Measurements from ENCODE around the gene IFT122.
"Not testable (repeated sequence)": the region's sequence is repeated elsewhere in the genome, so short reads cannot be mapped to it uniquely, and the experiment has no call there.

The IFT122 gene

GRCh38 chr3:129439817-129440617, at the start of gene IFT122, which contains the start of gene MBD4:
IFT122 (plus strand) TSS chr3:129440224; CDS start chr3:129440331, 107 bp downstream.
MBD4 (minus strand) TSS chr3:129439948; CDS start chr3:129439833, 115 bp downstream.
- no peak for TF ChIP-seq CTCF (IDR thresholded peaks at IDR 0.05; ENCODE audit: insufficient read depth, low read depth, low read length, missing control alignments)
- H3K4me3 ChIP-seq (ENCODE audit: low read depth, low read length) = peak within 1 kb of the TSS; percentile 96
- DNase-seq (ENCODE audit: low read depth) = peak; percentile 100

- not testable (repeated sequence) for DNase-seq (ENCODE audit: low read depth); H3K4me3 ChIP-seq (ENCODE audit: low read depth, low read length)
Observed at GRCh38 chr3:129391583-129391982, 48.4 kb upstream of the IFT122 start.

GRCh38 chr3:129392106-129392887, 47.7 kb upstream of the IFT122 start:
- H3K4me3 ChIP-seq (ENCODE audit: low read depth, low read length); DNase-seq (ENCODE audit: low read depth): not testable (repeated sequence)

- H3K4me3 ChIP-seq (ENCODE audit: low read depth, low read length) = no peak overlapping the region
- no peak for DNase-seq (ENCODE audit: low read depth)
- TF ChIP-seq CTCF (IDR thresholded peaks at IDR 0.05; ENCODE audit: insufficient read depth, low read depth, low read length, missing control alignments) = no peak
Observed at GRCh38 chr3:129393271-129393670, 46.8 kb upstream of the IFT122 start.

GRCh38 chr3:129393760-129394564, 46.1 kb upstream of the IFT122 start:
- H3K4me3 ChIP-seq (ENCODE audit: low read depth, low read length); DNase-seq (ENCODE audit: low read depth): not testable (repeated sequence)

GRCh38 chr3:129398803-129399144, 41.2 kb upstream of the IFT122 start:
- TF ChIP-seq CTCF (IDR thresholded peaks at IDR 0.05; ENCODE audit: insufficient read depth, low read depth, low read length, missing control alignments) = no peak
- DNase-seq (ENCODE audit: low read depth) = peak; percentile 26
- H3K4me3 ChIP-seq (ENCODE audit: low read depth, low read length) = peak overlapping the region; percentile 87

GRCh38 chr3:129399145-129399894, 40.7 kb upstream of the IFT122 start:
- peak; percentile 84 for TF ChIP-seq CTCF (IDR thresholded peaks at IDR 0.05; ENCODE audit: insufficient read depth, low read depth, low read length, missing control alignments)
- peak overlapping the region; percentile 87 for H3K4me3 ChIP-seq (ENCODE audit: low read depth, low read length)
- DNase-seq (ENCODE audit: low read depth) = peak; percentile 96
